ENCODE measurements around the gene WBP11.
A peak's percentile ranks its signal among the peaks of the same experiment; 100 is the strongest.

The WBP11 gene

GRCh38 chr12:14849661-14850060, 46.4 kb upstream of the WBP11 start:
- DNase-seq (ENCODE audit: low read depth in 1 of 2, low spot score in 1 of 2) = no peak
- Histone ChIP-seq H3K27me3 (ENCODE audit: insufficient read depth, poor library complexity, severe bottlenecking) (no peaks in the 10 kb centered on the region), H3K27ac (replicated peaks) (no peak overlapping the region), H3K4me3 (replicated peaks; ENCODE audit: insufficient read depth, low read length) (no peak overlapping the region)
- TF ChIP-seq SPI1 (IDR thresholded peaks at IDR 0.05; ENCODE audit: borderline replicate concordance, low read depth) (no peak), CTCF (IDR thresholded peaks at IDR 0.05; ENCODE audit: insufficient read depth, low read length) (no peak), POLR2AphosphoS5 (IDR thresholded peaks at IDR 0.05; ENCODE audit: low read depth) (no peak)

DNA sequence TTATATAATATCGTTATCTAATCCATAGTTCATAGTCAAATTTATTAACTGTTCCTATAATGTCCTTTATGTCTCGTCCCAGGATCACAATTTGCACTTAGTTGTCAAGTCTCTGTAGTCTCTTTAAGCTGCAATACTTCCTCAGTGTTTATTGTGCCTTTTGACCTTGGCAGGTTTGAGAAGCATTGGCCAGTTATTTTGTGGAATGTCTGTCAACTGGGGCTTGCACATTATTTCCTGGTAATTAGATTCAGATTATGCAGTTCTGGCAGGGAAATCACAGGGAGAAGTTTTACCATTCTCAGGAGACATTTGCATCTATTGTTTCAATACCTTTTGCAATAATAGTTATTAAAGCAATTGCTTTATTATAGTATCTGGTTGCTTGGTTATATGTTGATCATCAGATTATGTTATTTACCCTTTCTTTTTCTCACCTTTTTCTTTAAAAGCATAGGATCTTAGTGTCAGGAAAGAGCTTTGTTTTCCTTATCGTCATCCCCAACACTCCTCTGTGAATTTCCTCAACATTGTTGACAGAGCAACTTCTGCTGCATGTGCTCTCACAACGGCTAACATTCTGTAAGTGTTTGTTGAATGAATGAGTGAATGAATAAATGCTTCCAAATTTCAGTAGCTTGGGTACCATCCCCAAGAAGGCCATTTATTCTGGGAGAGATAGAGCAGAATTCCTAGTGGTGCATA, 43.8 kb upstream of the WBP11 start:
- no peak for TF ChIP-seq REST (IDR thresholded peaks at IDR 0.05; ENCODE audit: insufficient replicate concordance, low read depth)
- no peak for TF ChIP-seq GABPA (IDR thresholded peaks at IDR 0.05; ENCODE audit: low read depth)
- TF ChIP-seq CTCF (IDR thresholded peaks at IDR 0.05; ENCODE audit: insufficient read depth, low read length) = no peak
- TF ChIP-seq POLR2AphosphoS5 (IDR thresholded peaks at IDR 0.05; ENCODE audit: low read depth) = no peak
- TF ChIP-seq SPI1 (IDR thresholded peaks at IDR 0.05; ENCODE audit: borderline replicate concordance, low read depth) = no peak
- H3K27ac ChIP-seq (replicated peaks) = no peak overlapping the region
- DNase-seq (ENCODE audit: low read depth in 1 of 2, low spot score in 1 of 2) = no peak
- no peak overlapping the region for H3K4me3 ChIP-seq (replicated peaks; ENCODE audit: insufficient read depth, low read length)
- H3K27me3 ChIP-seq (ENCODE audit: insufficient read depth, poor library complexity, severe bottlenecking) = no peaks in the 10 kb centered on the region

- H3K27ac ChIP-seq (replicated peaks) = no peak overlapping the region; the same call in 1 of the 2 replicates
- H3K27me3 ChIP-seq (ENCODE audit: insufficient read depth, poor library complexity, severe bottlenecking) = no peaks in the 10 kb centered on the region
- H3K4me3 ChIP-seq (replicated peaks; ENCODE audit: insufficient read depth, low read length) = no peak overlapping the region
- peak; percentile 18 to 46 for DNase-seq (ENCODE audit: low read depth in 1 of 2, low spot score in 1 of 2)
- no peak for TF ChIP-seq CTCF (IDR thresholded peaks at IDR 0.05; ENCODE audit: insufficient read depth, low read length)
- no peak for TF ChIP-seq REST (IDR thresholded peaks at IDR 0.05; ENCODE audit: insufficient replicate concordance, low read depth)
- TF ChIP-seq POLR2AphosphoS5 (IDR thresholded peaks at IDR 0.05; ENCODE audit: low read depth) = no peak
- TF ChIP-seq GABPA (IDR thresholded peaks at IDR 0.05; ENCODE audit: low read depth) = no peak
- TF ChIP-seq SPI1 (IDR thresholded peaks at IDR 0.05; ENCODE audit: borderline replicate concordance, low read depth) = no peak; the same call in 1 of the 2 replicates
These were observed 42.8 kb upstream of the WBP11 start for GRCh38 chr12:14846042-14846587.

All from HL-60 (cell line).